HCT116 (cell line): ENCODE data around the gene SYT11. TPM values are rescaled to one million over a fixed set of nuclear protein-coding genes. Genes with fewer than 3 reads are reported as not detected.

Experiments
- ATAC-seq: fragments of 200-7000 bp; cut with Tn5 transposase; 2 replicates; pipeline ENCODE4 v1.9.1; 2020; ENCODE audit warnings: mild to moderate bottlenecking, moderate library complexity
- BruUV-seq: library from RNA; stranded (reverse); fragments of 400-500 nt; replicated peaks from 2 replicates; lab custom pipeline; 2021; lab: Mats Ljungman, UMichigan
- CTCF ChIA-PET: fragments of 300-600 bp; sonication (Branson Sonifier 250); formaldehyde crosslinking; loops from one replicate; lab custom pipeline; 2021; ENCODE audit warnings: antibody characterized with exemption; lab: Charles Lee
- POLR2A ChIA-PET: fragments of 300-600, 350-600 bp; sonication (Branson Sonifier 250); formaldehyde crosslinking; loops from one replicate; lab custom pipeline; 2021; ENCODE audit warnings: antibody characterized with exemption; lab: Charles Lee
- RAD21 ChIA-PET, 2 experiments: fragments of 300-600 bp; sonication (Branson Sonifier 250); formaldehyde crosslinking; loops; one replicate each; lab custom pipeline; 2023; ENCODE audit warnings: low total read pairs in 2 of 2; ENCODE audit not compliant: uncharacterized antibody in 2 of 2, unreplicated experiment in 2 of 2, low non-redundant PET in 1 of 2; lab: Charles Lee
- DNase-seq: peaks from one replicate; pipeline ENCODE4 v3.0.0-alpha.2; 2010; ENCODE audit warnings: low read depth, low spot score
- H2AFZ ChIP-seq: fragments of 200-600 bp; shearing (Covaris generic), sonication (generic); 2 replicates; pipeline ENCODE4 v1.6.1; 2017; ENCODE audit warnings: low read depth, mixed run types, mixed read lengths, antibody characterized with exemption, low read length; ENCODE audit not compliant: poor library complexity, severe bottlenecking
- H3K27ac ChIP-seq: 2 replicates; pipeline ENCODE4 v1.5.1; 2012; ENCODE audit warnings: low read depth, low read length
- H3K27me3 ChIP-seq: fragments of 200-600 bp; sonication (generic); 2 replicates; pipeline ENCODE4 v1.6.1; 2016; ENCODE audit warnings: mixed run types, low read length, mixed read lengths; ENCODE audit not compliant: insufficient read depth
- H3K36me3 ChIP-seq, 2 experiments: fragments of 200-500 bp in 1 of 2; fragments of 200-600 bp in 1 of 2; sonication (Bioruptor generic) in 1 of 2; sonication (generic) in 1 of 2; 2 replicates each; pipeline versions ENCODE4 v1.5.1 to v1.6.1; 2014 to 2016; ENCODE audit warnings: low read length in 2 of 2, inconsistent platforms in 1 of 2, mixed read lengths in 1 of 2, mixed run types in 1 of 2; ENCODE audit not compliant: insufficient read depth in 2 of 2, control insufficient read depth in 1 of 2
- H3K4me1 ChIP-seq, 2 experiments: fragments of 200-600 bp in 1 of 2; sonication (generic) in 1 of 2; 2 replicates each; pipeline versions ENCODE4 v1.5.1 to v1.6.1; 2012 to 2017; ENCODE audit warnings: low read length in 2 of 2, inconsistent platforms in 1 of 2, mild to moderate bottlenecking in 1 of 2, mixed read lengths in 1 of 2, mixed run types in 1 of 2, moderate library complexity in 1 of 2; ENCODE audit not compliant: insufficient read depth in 2 of 2, control insufficient read depth in 1 of 2
- H3K4me2 ChIP-seq: fragments of 200-600 bp; sonication (generic); 2 replicates; pipeline ENCODE4 v1.6.1; 2017; ENCODE audit warnings: mixed run types, low read length, mixed read lengths
- H3K4me3 ChIP-seq, 2 experiments: fragments of 200-600 bp in 1 of 2; sonication (generic) in 1 of 2; replicated peaks in 1 of 2; 2 replicates each; pipeline ENCODE4 v1.5.1; 2011 to 2016; ENCODE audit warnings: low read length in 2 of 2, control low read depth in 1 of 2, low read depth in 1 of 2, mild to moderate bottlenecking in 1 of 2, mixed read lengths in 1 of 2, mixed run types in 1 of 2
- H3K79me2 ChIP-seq: fragments of 200-600 bp; sonication (generic); 2 replicates; pipeline ENCODE4 v1.6.1; 2017; ENCODE audit warnings: mild to moderate bottlenecking, mixed run types, low read length, moderate library complexity, mixed read lengths; ENCODE audit not compliant: insufficient read depth
- H3K9ac ChIP-seq: fragments of 200-600 bp; sonication (generic); 2 replicates; pipeline ENCODE4 v1.6.1; 2016; ENCODE audit warnings: low read length, mixed read lengths
- H3K9me2 ChIP-seq: fragments of 200-600 bp; sonication (generic), shearing (Covaris generic); 2 replicates; pipeline ENCODE4 v1.6.1; 2017; ENCODE audit warnings: mixed run types, mild to moderate bottlenecking, moderate library complexity; ENCODE audit not compliant: insufficient read depth
- H3K9me3 ChIP-seq, 2 experiments: fragments of 200-500 bp in 1 of 2; fragments of 200-600 bp in 1 of 2; sonication (Bioruptor generic) in 1 of 2; sonication (generic) in 1 of 2; 2 replicates each; pipeline ENCODE4 v1.6.1; 2014 to 2017; ENCODE audit warnings: low read length in 2 of 2, mixed read lengths in 2 of 2, inconsistent platforms in 1 of 2, low read depth in 1 of 2, mild to moderate bottlenecking in 1 of 2, mixed run types in 1 of 2, moderate library complexity in 1 of 2; ENCODE audit not compliant: control insufficient read depth in 1 of 2, insufficient read depth in 1 of 2
- H4K20me1 ChIP-seq: fragments of 200-600 bp; sonication (generic), shearing (Covaris generic); 2 replicates; pipeline ENCODE4 v1.6.1; 2017; ENCODE audit warnings: mixed run types, mild to moderate bottlenecking, moderate library complexity; ENCODE audit not compliant: insufficient read depth
- EGR1 ChIP-seq: IDR thresholded peaks from 2 replicates; pipeline ENCODE4 v1.6.1; 2012; ENCODE audit warnings: low read depth
- ELF1 ChIP-seq: IDR thresholded peaks from 2 replicates; pipeline ENCODE4 v1.6.1; 2012; ENCODE audit warnings: low read depth, borderline replicate concordance
- EZH2 ChIP-seq: fragments of 200-600 bp; sonication (generic); IDR thresholded peaks from 2 replicates; pipeline ENCODE4 v1.6.1; 2017; ENCODE audit warnings: antibody characterized with exemption, mixed run types
- EZH2phosphoT487 ChIP-seq: fragments of 200-600 bp; IDR thresholded peaks from 2 replicates; pipeline ENCODE4 v1.6.1; 2018; ENCODE audit warnings: antibody characterized with exemption, borderline replicate concordance
- JUND ChIP-seq: IDR thresholded peaks from 2 replicates; pipeline ENCODE4 v1.6.1; 2012
- MAX ChIP-seq: IDR thresholded peaks from 2 replicates; pipeline ENCODE4 v1.6.1; 2012
- POLR2A ChIP-seq: IDR thresholded peaks from 2 replicates; pipeline ENCODE4 v1.7.0; 2011; ENCODE audit warnings: borderline replicate concordance; ENCODE audit not compliant: insufficient read depth, insufficient read length; ENCODE audit errors: extremely low read depth
- POLR2AphosphoS5 ChIP-seq: IDR thresholded peaks from 2 replicates; pipeline ENCODE4 v1.6.1; 2011; ENCODE audit warnings: mild to moderate bottlenecking, low read depth, low read length, moderate library complexity
- RAD21 ChIP-seq: IDR thresholded peaks from 2 replicates; pipeline ENCODE4 v1.6.1; 2012; ENCODE audit warnings: low read depth, mild to moderate bottlenecking
- REST ChIP-seq: IDR thresholded peaks from 2 replicates; pipeline ENCODE4 v1.6.1; 2012; ENCODE audit warnings: low read depth
- SIN3A ChIP-seq: IDR thresholded peaks from 2 replicates; pipeline ENCODE4 v1.6.1; 2012; ENCODE audit warnings: low read depth
- SP1 ChIP-seq: IDR thresholded peaks from 2 replicates; pipeline ENCODE4 v1.6.1; 2012; ENCODE audit warnings: low read depth
- SRF ChIP-seq: IDR thresholded peaks from 2 replicates; pipeline ENCODE4 v1.6.1; 2012; ENCODE audit warnings: low read depth
- TCF7L2 ChIP-seq: IDR thresholded peaks from 2 replicates; pipeline ENCODE4 v1.7.0; 2011; ENCODE audit warnings: borderline replicate concordance, inconsistent platforms; ENCODE audit not compliant: insufficient read depth, insufficient read length; ENCODE audit errors: extremely low read depth
- YY1 ChIP-seq: IDR thresholded peaks from 2 replicates; pipeline ENCODE4 v1.6.1; 2011; ENCODE audit warnings: low read length, low read depth, moderate library complexity, mild to moderate bottlenecking; ENCODE audit not compliant: insufficient replicate concordance; ENCODE audit errors: extremely low read depth
- intact Hi-C: fragments of 100-400 bp; cut with micrococcal nuclease; formaldehyde crosslinking; loops from 2 replicates; pipeline ENCODE4 v1.10.0; 2022
- total RNA-seq: library from RNA; stranded (reverse); gene quantifications from one replicate; pipeline ENCODE4 v1.2.1, GENCODE V29; 2021; ENCODE audit not compliant: unreplicated experiment
- TF ChIP-seq, protein P1 (sequence below): IDR thresholded peaks from 2 replicates; pipeline ENCODE4 v1.6.1; 2012
- TF ChIP-seq, protein P2 (sequence below): IDR thresholded peaks from 2 replicates; pipeline ENCODE4 v1.6.1; 2011; ENCODE audit warnings: mild to moderate bottlenecking, low read length, moderate library complexity; ENCODE audit not compliant: insufficient replicate concordance; ENCODE audit errors: extremely low read depth

SYT11 gene
- total RNA-seq, 1 experiment from 2014 or later, result 0.17 TPM

- Histone ChIP-seq H3K79me2 (peaks cover 1% of the 10 kb centered on the region; the same call in 1 of the 2 replicates), H3K9me2 (no peaks in the 10 kb centered on the region), H3K36me3 (no peaks in the 10 kb centered on the region), H3K9me3 (no peaks in the 10 kb centered on the region), H3K27ac (no peak overlapping the region), H4K20me1 (no peaks in the 10 kb centered on the region), H3K4me2 (no peak overlapping the region), H3K4me1 (peaks cover 3 to 15% of the 10 kb centered on the region in 2 experiments; a peak in 3 of 4 replicates), H3K9ac (no peak overlapping the region), H3K4me3 (no peak overlapping the region), H2AFZ (no peak overlapping the region), H3K27me3 (peaks cover 9% of the 10 kb centered on the region)
- no peak for ATAC-seq
- intact Hi-C loops, result no loop called here
- CTCF ChIA-PET, result no interaction called here
- no TSS peak for BruUV-seq
- RAD21 ChIA-PET, result no interaction called here
- POLR2A ChIA-PET, result no interaction called here
- TF ChIP-seq, protein P1, sequence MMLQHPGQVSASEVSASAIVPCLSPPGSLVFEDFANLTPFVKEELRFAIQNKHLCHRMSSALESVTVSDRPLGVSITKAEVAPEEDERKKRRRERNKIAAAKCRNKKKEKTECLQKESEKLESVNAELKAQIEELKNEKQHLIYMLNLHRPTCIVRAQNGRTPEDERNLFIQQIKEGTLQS, result no peak
- TF ChIP-seq POLR2A (no peak), JUND (no peak), SRF (no peak), RAD21 (no peak), REST (no peak), EZH2phosphoT487 (no peak), TCF7L2 (no peak), EZH2 (no peak), ELF1 (no peak), SIN3A (no peak), YY1 (no peak), SP1 (no peak), MAX (no peak), POLR2AphosphoS5 (no peak), EGR1 (no peak)
- TF ChIP-seq, protein P2, sequence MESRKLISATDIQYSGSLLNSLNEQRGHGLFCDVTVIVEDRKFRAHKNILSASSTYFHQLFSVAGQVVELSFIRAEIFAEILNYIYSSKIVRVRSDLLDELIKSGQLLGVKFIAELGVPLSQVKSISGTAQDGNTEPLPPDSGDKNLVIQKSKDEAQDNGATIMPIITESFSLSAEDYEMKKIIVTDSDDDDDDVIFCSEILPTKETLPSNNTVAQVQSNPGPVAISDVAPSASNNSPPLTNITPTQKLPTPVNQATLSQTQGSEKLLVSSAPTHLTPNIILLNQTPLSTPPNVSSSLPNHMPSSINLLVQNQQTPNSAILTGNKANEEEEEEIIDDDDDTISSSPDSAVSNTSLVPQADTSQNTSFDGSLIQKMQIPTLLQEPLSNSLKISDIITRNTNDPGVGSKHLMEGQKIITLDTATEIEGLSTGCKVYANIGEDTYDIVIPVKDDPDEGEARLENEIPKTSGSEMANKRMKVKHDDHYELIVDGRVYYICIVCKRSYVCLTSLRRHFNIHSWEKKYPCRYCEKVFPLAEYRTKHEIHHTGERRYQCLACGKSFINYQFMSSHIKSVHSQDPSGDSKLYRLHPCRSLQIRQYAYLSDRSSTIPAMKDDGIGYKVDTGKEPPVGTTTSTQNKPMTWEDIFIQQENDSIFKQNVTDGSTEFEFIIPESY, result no peak
- DNase-seq, result no peak
These were observed 2.5 kb downstream of the SYT11 start for GRCh38 chr1:155861896-155862295.
